Umbilical cord (tissue), 2 donors: Measurements from ENCODE around the gene PABPN1. TPM values are rescaled to one million over a fixed set of nuclear protein-coding genes. Genes with fewer than 3 reads are reported as not detected.

Experiments
- DNase-seq: peaks from one replicate; pipeline ENCODE4 v3.0.0-alpha.2; 2015; ENCODE audit warnings: low spot score
- total RNA-seq: library from RNA; depleted of rRNA; stranded (reverse); fragments of >200 nt; gene quantifications from one replicate; pipeline ENCODE4 v1.2.3, GENCODE V29; 2014; ENCODE audit warnings: low replicate concordance; ENCODE audit not compliant: insufficient read depth

The PABPN1 gene
- total RNA-seq, 1 donor from 2014 or later = 24.1 TPM

GRCh38 chr14:23358042-23358441 lies 36.8 kb downstream of the PABPN1 start:
- DNase-seq = no peak

- no peak for DNase-seq
These were observed 37.4 kb downstream of the PABPN1 start for GRCh38 chr14:23358553-23359166.

GRCh38 chr14:23359167-23359626 lies 37.9 kb downstream of the PABPN1 start:
- DNase-seq = no peak

GRCh38 chr14:23359722-23360447 lies 38.6 kb downstream of the PABPN1 start:
- DNase-seq = no peak

DNA sequence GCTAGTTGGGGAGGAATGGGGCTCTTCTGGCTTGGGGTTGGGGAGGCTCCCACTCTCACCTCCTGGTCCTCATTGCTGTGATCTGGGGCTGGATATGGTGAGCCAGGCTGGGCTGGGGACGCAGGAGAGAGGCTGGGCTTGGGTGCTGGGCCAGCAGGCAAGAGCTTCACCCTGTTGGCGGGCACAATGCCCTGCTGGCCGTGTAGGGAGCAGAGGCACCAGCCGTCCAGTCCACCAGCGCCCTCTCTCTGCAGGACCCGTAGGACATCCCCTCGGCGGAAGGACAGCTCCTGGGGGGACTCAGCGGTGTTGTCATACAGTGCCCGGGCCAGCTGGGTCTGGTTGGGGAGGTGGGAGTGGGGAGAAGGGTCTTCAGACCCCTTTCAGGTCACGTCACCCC lies 39.2 kb downstream of the PABPN1 start:
- DNase-seq = no peak

DNA sequence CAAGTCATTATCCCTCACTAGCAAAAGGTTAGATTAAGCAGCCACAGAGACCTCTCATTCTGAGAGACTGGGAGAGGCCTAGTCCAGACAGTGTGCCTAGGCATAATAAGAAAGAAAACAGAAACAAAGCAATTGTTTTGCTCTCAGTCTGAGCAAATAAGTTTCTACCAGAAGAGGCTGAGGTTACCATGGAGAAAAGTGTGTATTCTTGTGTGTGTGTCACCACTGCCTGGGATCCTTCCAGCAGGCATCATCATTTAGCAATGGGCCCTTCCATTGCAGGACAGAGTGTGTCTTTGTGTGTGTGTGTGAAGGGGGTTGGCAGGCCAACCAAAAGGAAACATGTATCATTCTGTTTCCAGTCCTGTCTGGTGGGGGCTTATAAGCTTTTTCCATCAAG lies 40.1 kb downstream of the PABPN1 start:
- DNase-seq = no peak

GRCh38 chr14:23361763-23362162 lies 40.5 kb downstream of the PABPN1 start:
- no peak for DNase-seq

DNA sequence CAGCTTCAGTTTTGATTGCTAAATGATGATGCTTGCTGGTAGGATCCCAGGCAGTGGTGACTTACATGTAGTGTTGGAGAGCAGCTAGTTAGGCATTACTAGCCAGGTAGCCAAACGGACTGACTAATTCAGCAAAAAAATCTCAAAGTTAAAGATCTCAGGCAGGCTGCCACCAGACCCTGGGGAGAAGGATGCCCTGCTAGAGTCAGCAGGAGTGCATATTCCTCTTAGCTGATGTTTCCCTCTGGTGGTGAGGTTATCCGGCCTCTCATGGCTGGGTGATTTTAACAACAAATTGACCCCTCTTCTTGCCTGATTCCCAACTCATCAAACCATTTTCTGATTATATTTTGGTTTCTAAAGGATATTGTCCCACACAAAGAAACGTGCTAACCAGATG lies 40.9 kb downstream of the PABPN1 start:
- no peak for DNase-seq

GRCh38 chr14:23364164-23365035 lies 43.1 kb downstream of the PABPN1 start:
- DNase-seq = peak; percentile 72

DNA sequence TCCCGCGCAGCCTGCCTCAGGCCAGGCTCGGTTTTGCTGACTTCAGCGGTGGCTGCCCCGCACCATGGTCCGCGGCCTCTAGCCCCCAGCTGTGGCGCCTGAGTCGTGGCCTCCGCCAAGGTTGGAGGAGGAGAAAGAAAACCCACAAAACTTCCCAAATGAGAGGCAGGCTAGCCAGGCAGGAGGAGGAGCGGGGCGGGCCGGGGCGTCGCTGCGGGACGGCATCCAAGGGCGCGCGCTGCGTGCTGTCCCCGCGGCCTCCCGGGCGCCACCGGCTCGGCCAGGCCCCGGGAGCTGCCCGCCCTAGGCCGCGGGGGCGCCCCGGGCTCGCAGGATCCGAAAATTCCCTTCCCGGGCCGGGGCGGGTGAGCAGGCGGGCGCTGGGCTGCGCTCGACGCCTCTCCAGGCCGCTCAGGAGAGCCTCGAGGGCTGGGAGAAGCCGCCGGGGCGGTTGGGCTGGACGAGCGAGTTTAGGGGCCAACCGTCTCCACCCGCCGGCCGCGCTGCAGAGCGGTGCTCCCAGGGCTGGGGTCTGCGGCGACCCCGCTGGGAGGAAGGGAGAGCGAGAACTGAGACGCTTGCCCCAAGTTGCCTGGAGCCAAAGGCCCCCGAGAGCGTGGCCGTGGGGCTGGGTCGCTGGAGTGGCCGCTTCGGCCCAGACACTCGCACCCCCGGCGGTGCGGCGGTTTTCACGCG lies 43.9 kb downstream of the PABPN1 start, which contains the start of gene EFS:
Gene EFS (minus strand): TSS at position 137 of the 696 bp plus-strand sequence. CDS start 147 bp downstream, outside the sequence.
- DNase-seq = peak; percentile 76

- DNase-seq = no peak
These were observed 44.6 kb downstream of the PABPN1 start for GRCh38 chr14:23365732-23366425.

GRCh38 chr14:23366426-23366921 lies 45.2 kb downstream of the PABPN1 start:
- peak; percentile 97 for DNase-seq

DNA sequence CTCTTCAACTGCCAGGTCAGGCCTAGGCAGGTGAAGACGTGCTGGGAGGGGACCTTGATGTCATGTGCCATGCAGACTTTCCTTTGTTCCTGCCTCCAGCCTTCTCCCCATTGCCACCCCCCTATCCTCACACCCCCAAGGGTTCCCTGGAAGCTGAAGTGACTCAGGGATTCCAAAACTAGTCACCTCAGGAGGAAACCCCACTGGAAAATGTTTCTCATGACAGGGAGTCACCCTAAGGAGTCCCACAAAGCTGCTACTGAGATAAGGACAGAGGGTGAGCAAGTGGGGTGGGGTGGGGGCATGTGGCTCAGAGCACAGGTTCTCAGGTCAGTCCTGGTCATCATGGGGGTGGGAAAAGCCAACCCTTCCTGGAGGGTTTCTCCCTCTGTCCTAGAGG lies 49.0 kb downstream of the PABPN1 start:
- no peak for DNase-seq

DNA sequence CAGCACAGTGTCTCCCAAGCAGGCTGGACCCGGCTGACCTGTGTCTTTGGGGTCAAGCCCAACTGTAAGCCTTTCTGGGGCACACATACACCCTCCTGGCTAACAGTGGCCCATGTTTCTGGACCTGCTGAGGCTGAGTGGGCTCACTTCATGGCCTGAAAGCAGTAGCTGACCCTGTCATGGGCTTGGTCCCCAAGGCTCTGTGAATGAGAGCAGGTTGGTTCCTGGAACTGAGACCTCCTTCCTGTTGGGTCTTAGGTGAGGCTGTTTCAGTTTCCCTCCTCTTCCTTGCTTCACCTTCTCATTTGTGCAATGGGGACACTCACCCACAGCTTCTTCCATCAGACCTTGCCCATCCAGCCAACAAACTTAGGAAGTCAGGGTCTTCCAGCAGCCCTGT lies 50.6 kb downstream of the PABPN1 start:
- DNase-seq = no peak

- no peak for DNase-seq
These were observed 51.3 kb downstream of the PABPN1 start, which contains the start of gene IL25 for GRCh38 chr14:23372509-23372908. TSS of gene IL25 (plus strand) at chr14:23372809.

- no peak for DNase-seq
These were observed 51.8 kb downstream of the PABPN1 start for GRCh38 chr14:23373041-23373440.
